K562 (cell line): ENCODE results near the gene DHX29. TPM values are rescaled to one million over a fixed set of nuclear protein-coding genes. Genes with fewer than 3 reads are reported as not detected.

ENCODE experiments used
- ATAC-seq: fragments of 200-7000 bp; cut with Tn5 transposase; 3 replicates; pipeline ENCODE4 v1.9.1; 2020; ENCODE audit warnings: moderate library complexity
- BruUV-seq: library from RNA; stranded (reverse); fragments of 400-500 nt; replicated peaks from 2 replicates; lab custom pipeline; 2021; lab: Mats Ljungman, UMichigan
- CTCF ChIA-PET: fragments of 300-600 bp; formaldehyde crosslinking; extraction: SDS; loops from one replicate; lab custom pipeline; 2021; ENCODE audit warnings: low intra/inter-chr PET ratio; lab: Yijun Ruan, JAX
- POLR2A ChIA-PET: fragments of 300-600, 350-650 bp; sonication (Branson Sonifier 250); formaldehyde crosslinking; extraction: SDS; loops from one replicate; lab custom pipeline; 2021; ENCODE audit warnings: antibody characterized with exemption, inconsistent platforms; lab: Yijun Ruan, JAX
- DNase-seq, 4 experiments: peaks; one replicate each; pipeline versions ENCODE4 v3.0.0 to v3.0.0-alpha.2; 2011 to 2018; ENCODE audit warnings: low spot score in 3 of 4, mixed read lengths in 3 of 4; ENCODE audit errors: extremely low read depth in 1 of 4
- FAIRE-seq: peaks from 2 replicates; lab custom pipeline; 2011; peaks lifted over from hg19 to GRCh38; lab: Jason Lieb, UNC
- H2AFZ ChIP-seq: 2 replicates; pipeline ENCODE4 v1.6.0; 2011; ENCODE audit warnings: low read depth, low read length, control low read depth, inconsistent platforms
- H3K27ac ChIP-seq: fragments of 200-600 bp; 3 replicates; pipeline ENCODE4 v1.8.0; 2011; ENCODE audit warnings: low read depth, mild to moderate bottlenecking, control low read depth, inconsistent platforms, low read length, moderate library complexity, mixed read lengths; ENCODE audit errors: extremely low read depth
- H3K27me3 ChIP-seq, 2 experiments: fragments of 300-600 bp in 1 of 2; 2 replicates in 1 of 2; 3 replicates in 1 of 2; pipeline versions ENCODE4 v1.6.0 to v1.8.0; 2011; ENCODE audit warnings: inconsistent platforms in 2 of 2, low read length in 2 of 2, mild to moderate bottlenecking in 1 of 2, mixed read lengths in 1 of 2, moderate library complexity in 1 of 2; ENCODE audit not compliant: control insufficient read depth in 2 of 2, insufficient read depth in 2 of 2
- H3K36me3 ChIP-seq: fragments of 300-600 bp; 3 replicates; pipeline ENCODE4 v1.8.0; 2011; ENCODE audit warnings: mild to moderate bottlenecking, low read length, inconsistent platforms; ENCODE audit not compliant: control insufficient read depth, insufficient read depth
- H3K4me1 ChIP-seq, 2 experiments: fragments of 200-600 bp in 1 of 2; replicated peaks in 1 of 2; 2 replicates in 1 of 2; 3 replicates in 1 of 2; pipeline versions ENCODE4 v1.5.1 to v1.8.0; 2011; ENCODE audit warnings: inconsistent platforms in 2 of 2, low read length in 2 of 2, mild to moderate bottlenecking in 1 of 2, mixed read lengths in 1 of 2, moderate library complexity in 1 of 2; ENCODE audit not compliant: control insufficient read depth in 2 of 2, insufficient read depth in 2 of 2
- H3K4me2 ChIP-seq: 2 replicates; pipeline ENCODE4 v1.6.1; 2011; ENCODE audit warnings: low read length, control low read depth, inconsistent platforms, mixed read lengths; ENCODE audit not compliant: insufficient read depth
- H3K4me3 ChIP-seq: fragments of 200-600 bp; sonication (generic), shearing (Covaris generic); 2 replicates; pipeline ENCODE4 v1.5.1; 2016; ENCODE audit warnings: control low read depth, inconsistent platforms
- H3K79me2 ChIP-seq: fragments of 200-600 bp; 3 replicates; pipeline ENCODE4 v1.8.0; 2011; ENCODE audit warnings: low read length, inconsistent platforms; ENCODE audit not compliant: control insufficient read depth, insufficient read depth
- H3K9ac ChIP-seq, 2 experiments: 2 replicates each; pipeline versions ENCODE4 v1.6.0 to v1.6.1; 2011; ENCODE audit warnings: low read depth in 2 of 2, low read length in 2 of 2, control low read depth in 1 of 2, inconsistent platforms in 1 of 2, mild to moderate bottlenecking in 1 of 2, mixed read lengths in 1 of 2; ENCODE audit not compliant: insufficient read depth in 1 of 2
- H3K9me1 ChIP-seq: one replicate; pipeline ENCODE4 v1.6.0; 2011; ENCODE audit warnings: inconsistent platforms, mild to moderate bottlenecking, low read length, moderate library complexity; ENCODE audit not compliant: control insufficient read depth, insufficient read depth
- H3K9me3 ChIP-seq: replicated peaks from 2 replicates; pipeline ENCODE4 v1.5.1; 2011; ENCODE audit warnings: low read depth, low read length, inconsistent platforms; ENCODE audit not compliant: control insufficient read depth, insufficient read depth
- H4K20me1 ChIP-seq: replicated peaks from 2 replicates; pipeline ENCODE4 v1.6.1; 2011; ENCODE audit warnings: low read length, inconsistent platforms, mixed read lengths; ENCODE audit not compliant: control insufficient read depth, insufficient read depth
- NR2C2 ChIP-seq, 2 experiments: fragments of 200-800 bp in 1 of 2; sonication (Bioruptor generic) in 1 of 2; sonication (generic) in 1 of 2; formaldehyde crosslinking in 1 of 2; IDR thresholded peaks; 2 replicates each; pipeline versions ENCODE4 v1.6.1 to v1.8.0; 2016 to 2022; ENCODE audit warnings: mild to moderate bottlenecking in 1 of 2, missing compliant biosample characterization in 1 of 2, missing genetic modification characterization in 1 of 2, missing genetic modification reagents in 1 of 2
- OTX1 ChIP-seq: fragments of 450-650 bp; formaldehyde crosslinking; IDR thresholded peaks from 2 replicates; pipeline ENCODE4 v1.4.0; 2022; ENCODE audit warnings: mild to moderate bottlenecking
- POLR3G ChIP-seq: IDR thresholded peaks from 2 replicates; pipeline ENCODE4 v1.6.1; 2011; ENCODE audit not compliant: insufficient read length, insufficient replicate concordance; ENCODE audit errors: extremely low read depth
- SLC30A9 ChIP-seq: fragments of 250-450 bp; sonication (Bioruptor Pico); IDR thresholded peaks from 2 replicates; pipeline ENCODE4 v1.8.0; 2022; ENCODE audit warnings: mild to moderate bottlenecking, moderate library complexity
- U2AF1 ChIP-seq: fragments of 200-400 bp; formaldehyde crosslinking; optimal IDR thresholded peaks from 2 replicates; pipeline ENCODE3; 2017; ENCODE audit warnings: mild to moderate bottlenecking, low read depth, low read length, moderate library complexity
- ZNF316 ChIP-seq: fragments of 450-650 bp; IDR thresholded peaks from 2 replicates; pipeline ENCODE4 v1.6.1; 2016
- ZNF583 ChIP-seq: fragments of 250-450 bp; sonication (Bioruptor Pico); IDR thresholded peaks from 2 replicates; pipeline ENCODE4 v1.4.0; 2020
- ZNF707 ChIP-seq: fragments of 250-450 bp; sonication (Bioruptor Pico); conservative IDR thresholded peaks from 2 replicates; pipeline ENCODE4 v1.8.0; 2022; ENCODE audit warnings: inconsistent platforms, mild to moderate bottlenecking, moderate library complexity
- in situ Hi-C: fragments of 300-500 bp; cut with MboI; formaldehyde crosslinking; loops from 4 replicates; pipeline ENCODE4 v1.15.0; 2018; ENCODE audit warnings: inconsistent platforms, mixed read lengths
- intact Hi-C: fragments of 100-400 bp; cut with micrococcal nuclease; formaldehyde crosslinking; loops from 2 replicates; pipeline ENCODE4 v1.14.2; 2022
- polyA plus RNA-seq, 8 experiments: library from polyadenylated mRNA; depleted of rRNA in 4 of 8; stranded (reverse) in 5 of 8; unstranded in 3 of 8; fragments of >200 nt; fragmentation: Nextera tagmentation in 2 of 8; fragmentation: Illumina TruSeq in 1 of 8; extraction: Ambion mirVana in 2 of 8; extraction: Trizol in 1 of 8; gene quantifications; 2 replicates each; pipeline versions ENCODE4 v1.2.1 to v1.2.3, GENCODE V29; 2011 to 2014; ENCODE audit warnings: inconsistent platforms in 1 of 8, missing spikeins in 1 of 8
- total RNA-seq, 7 experiments: library from RNA; depleted of rRNA in 6 of 7; stranded (reverse); fragments of >200 nt in 6 of 7; fragmentation: Illumina TruSeq in 2 of 7; extraction: Trizol in 2 of 7; gene quantifications; 2 replicates each; pipeline versions ENCODE4 v1.2.1 to v1.2.3, GENCODE V29; 2011 to 2021; ENCODE audit warnings: low replicate concordance in 1 of 7
- TF ChIP-seq, protein P1 (sequence below): fragments of 450-650 bp; IDR thresholded peaks from 2 replicates; pipeline ENCODE4 v1.7.0; 2016; ENCODE audit warnings: borderline replicate concordance

DHX29 gene
- total and polyA plus RNA-seq, 9 of the 15 experiments (the other 6 are each of a cell fraction or from before 2014, with no cell fraction given) = 7.5 to 42.1 (median 25.0) TPM

DNA sequence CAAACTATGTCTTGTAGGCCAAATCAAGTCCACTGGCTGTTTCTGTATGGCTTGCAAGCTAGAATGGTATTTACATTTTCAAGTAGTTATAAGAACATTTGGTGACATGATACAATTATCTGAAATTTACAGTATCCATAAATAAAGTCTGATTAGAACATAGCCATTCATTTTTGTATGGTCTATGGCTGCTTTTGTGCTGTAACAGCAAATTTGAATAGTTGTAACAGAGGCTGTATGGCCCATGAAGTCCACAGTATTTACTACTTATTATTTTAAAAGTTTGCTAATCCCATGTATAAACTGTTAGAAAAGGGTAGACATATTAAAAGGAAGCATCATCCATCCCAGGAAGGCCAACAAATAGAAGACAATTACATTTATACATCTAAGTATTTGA is 17.7 kb downstream of the DHX29 start:
- Histone ChIP-seq H3K4me2 (no peak overlapping the region), H3K27ac (no peak overlapping the region), H3K9me3 (no peaks in the 10 kb centered on the region), H3K79me2 (no peaks in the 10 kb centered on the region), H3K27me3 (no peaks in the 10 kb centered on the region), H3K36me3 (peaks cover 79% of the 10 kb centered on the region), H3K9ac (no peak overlapping the region), H4K20me1 (no peaks in the 10 kb centered on the region), H3K9me1 (no peaks in the 10 kb centered on the region), H3K4me1 (no peaks in the 10 kb centered on the region), H3K4me3 (no peak overlapping the region), H2AFZ (no peak overlapping the region)
- POLR2A ChIA-PET = interaction anchor here (0.8 kb wide), 1 partner anchor 12 kb away, joined by 3 read pairs; no protein-coding TSS in a partner anchor
- TF ChIP-seq U2AF1 (no peak), ZNF707 (no peak), ZNF316 (peak; percentile 56), SLC30A9 (no peak), ZNF583 (CRISPR knock-in tag) (no peak), NR2C2 (CRISPR knock-in tag; IDR thresholded peaks at IDR 0.05) (no peak), NR2C2 (tag; IDR thresholded peaks at IDR 0.05) (no peak), POLR3G (no peak), OTX1 (CRISPR knock-in tag) (no peak)
- TF ChIP-seq, protein P1, sequence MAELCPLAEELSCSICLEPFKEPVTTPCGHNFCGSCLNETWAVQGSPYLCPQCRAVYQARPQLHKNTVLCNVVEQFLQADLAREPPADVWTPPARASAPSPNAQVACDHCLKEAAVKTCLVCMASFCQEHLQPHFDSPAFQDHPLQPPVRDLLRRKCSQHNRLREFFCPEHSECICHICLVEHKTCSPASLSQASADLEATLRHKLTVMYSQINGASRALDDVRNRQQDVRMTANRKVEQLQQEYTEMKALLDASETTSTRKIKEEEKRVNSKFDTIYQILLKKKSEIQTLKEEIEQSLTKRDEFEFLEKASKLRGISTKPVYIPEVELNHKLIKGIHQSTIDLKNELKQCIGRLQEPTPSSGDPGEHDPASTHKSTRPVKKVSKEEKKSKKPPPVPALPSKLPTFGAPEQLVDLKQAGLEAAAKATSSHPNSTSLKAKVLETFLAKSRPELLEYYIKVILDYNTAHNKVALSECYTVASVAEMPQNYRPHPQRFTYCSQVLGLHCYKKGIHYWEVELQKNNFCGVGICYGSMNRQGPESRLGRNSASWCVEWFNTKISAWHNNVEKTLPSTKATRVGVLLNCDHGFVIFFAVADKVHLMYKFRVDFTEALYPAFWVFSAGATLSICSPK = no peak
- in situ Hi-C loops = no loop called here
- FAIRE-seq = no peak
- no TSS peak for BruUV-seq
- DNase-seq = no peak
- intact Hi-C loops = no loop called here
- no peak for ATAC-seq
- CTCF ChIA-PET = no interaction called here
